NB4 (cell line): ENCODE measurements around the gene PRRC2A.

ENCODE experiments used
- DNase-seq: peaks from one replicate; pipeline ENCODE4 v3.0.0; 2010; ENCODE audit warnings: low read depth
- H3K4me3 ChIP-seq: one replicate; pipeline ENCODE4 v1.5.1; 2011; ENCODE audit warnings: mild to moderate bottlenecking, low read depth, low read length, moderate library complexity
- CTCF ChIP-seq: IDR thresholded peaks from one replicate; pipeline ENCODE4 v1.5.1; 2012; ENCODE audit warnings: low read depth, low read length
- MAX ChIP-seq: IDR thresholded peaks from 2 replicates; pipeline ENCODE4 v1.6.1; 2011; ENCODE audit warnings: low read depth, low read length
- MYC ChIP-seq: IDR thresholded peaks from 2 replicates; pipeline ENCODE4 v1.6.1; 2011; ENCODE audit warnings: low read depth, low read length
- POLR2A ChIP-seq: IDR thresholded peaks from 2 replicates; pipeline ENCODE4 v1.6.1; 2011; ENCODE audit warnings: mild to moderate bottlenecking; ENCODE audit not compliant: insufficient read length; ENCODE audit errors: extremely low read depth

The PRRC2A gene

GRCh38 chr6:31640612-31641011 is 20.1 kb downstream of the PRRC2A start:
- TF ChIP-seq MAX (no peak), POLR2A (no peak), MYC (no peak), CTCF (no peak)
- DNase-seq: no peak
- H3K4me3 ChIP-seq: no peak overlapping the region

- no peak for DNase-seq
- no peak overlapping the region for H3K4me3 ChIP-seq
- TF ChIP-seq POLR2A: no peak
- TF ChIP-seq MAX: no peak
- no peak for TF ChIP-seq CTCF
- no peak for TF ChIP-seq MYC
These were observed 20.9 kb downstream of the PRRC2A start for GRCh38 chr6:31641370-31641769.

- H3K4me3 ChIP-seq: no peak overlapping the region
- no peak for TF ChIP-seq MAX
- no peak for TF ChIP-seq CTCF
- no peak for TF ChIP-seq POLR2A
- TF ChIP-seq MYC: no peak
- no peak for DNase-seq
These were observed 22.5 kb downstream of the PRRC2A start for GRCh38 chr6:31642798-31643570.

GRCh38 chr6:31643818-31644454 is 23.4 kb downstream of the PRRC2A start:
- TF ChIP-seq MAX (no peak), POLR2A (no peak), MYC (no peak), CTCF (no peak)
- no peak for DNase-seq
- no peak overlapping the region for H3K4me3 ChIP-seq

- DNase-seq: no peak
- TF ChIP-seq CTCF (no peak), MAX (no peak), POLR2A (no peak), MYC (no peak)
- no peak overlapping the region for H3K4me3 ChIP-seq
These were observed 24.8 kb downstream of the PRRC2A start for GRCh38 chr6:31645325-31645724.
